MCF 10A (cell line): ENCODE measurements around the gene GTPBP3. TPM values are rescaled to one million over a fixed set of nuclear protein-coding genes. Genes with fewer than 3 reads are reported as not detected.

ENCODE experiments used
- BruUV-seq: library from RNA; stranded (reverse); fragments of 400-500 nt; replicated peaks from 2 replicates; lab custom pipeline; 2021; lab: Mats Ljungman, UMichigan
- CTCF ChIA-PET: fragments of 300-600 bp; sonication (Branson Sonifier 250); formaldehyde crosslinking; extraction: SDS; loops from one replicate; lab custom pipeline; 2021; ENCODE audit warnings: antibody characterized with exemption, inconsistent platforms; lab: Yijun Ruan, JAX
- POLR2A ChIA-PET: fragments of 300-600, 350-650 bp; sonication (Branson Sonifier 250); formaldehyde crosslinking; extraction: SDS; loops from one replicate; lab custom pipeline; 2020; ENCODE audit warnings: antibody characterized with exemption, inconsistent platforms; lab: Yijun Ruan, JAX
- DNase-seq: peaks from one replicate; pipeline ENCODE4 v3.0.0-alpha.2; 2018; ENCODE audit not compliant: unreplicated experiment
- H3K27ac Mint-ChIP-seq: one replicate; pipeline ENCODE4 v1.8.0; 2022; ENCODE audit warnings: mild to moderate bottlenecking, low read depth, mixed read lengths; ENCODE audit not compliant: unreplicated experiment
- H3K27me3 Mint-ChIP-seq: one replicate; pipeline ENCODE4 v1.8.0; 2022; ENCODE audit warnings: mixed read lengths; ENCODE audit not compliant: insufficient read depth, unreplicated experiment
- H3K36me3 Mint-ChIP-seq: one replicate; pipeline ENCODE4 v1.8.0; 2022; ENCODE audit warnings: mild to moderate bottlenecking, moderate library complexity, mixed read lengths; ENCODE audit not compliant: insufficient read depth, unreplicated experiment
- H3K4me1 Mint-ChIP-seq: one replicate; pipeline ENCODE4 v1.8.0; 2022; ENCODE audit warnings: mixed read lengths; ENCODE audit not compliant: insufficient read depth, unreplicated experiment
- H3K4me3 Mint-ChIP-seq: one replicate; pipeline ENCODE4 v1.8.0; 2022; ENCODE audit warnings: mild to moderate bottlenecking, moderate library complexity, mixed read lengths; ENCODE audit not compliant: unreplicated experiment
- H3K9me3 Mint-ChIP-seq: one replicate; pipeline ENCODE4 v1.8.0; 2022; ENCODE audit warnings: mixed read lengths; ENCODE audit not compliant: unreplicated experiment
- CTCF ChIP-seq: fragments of 200-600 bp; IDR thresholded peaks from one replicate; pipeline ENCODE4 v1.8.0; 2022; ENCODE audit warnings: antibody characterized with exemption, mild to moderate bottlenecking; ENCODE audit not compliant: unreplicated experiment
- intact Hi-C: fragments of 100-400 bp; cut with micrococcal nuclease; formaldehyde crosslinking; loops from 2 replicates; pipeline ENCODE4 v1.14.1; 2022
- total RNA-seq: library from RNA; stranded (reverse); gene quantifications from 2 replicates; pipeline ENCODE4 v1.2.3, GENCODE V29; 2022

GTPBP3 gene
- total RNA-seq, 1 experiment from 2014 or later: 27.9 TPM

GRCh38 chr19:17376935-17377600 is 39.7 kb downstream of the GTPBP3 start, which contains the start of gene PLVAP:
Gene PLVAP, minus strand, starts transcription at chr19:17377342. Its CDS starts 54 bp downstream, at chr19:17377288.
- no peak for DNase-seq
- H3K27ac Mint-ChIP-seq: no peak within 1 kb of the TSS
- no peak for TF ChIP-seq CTCF
- no peaks in the 10 kb centered on the region for H3K4me1 Mint-ChIP-seq
- H3K9me3 Mint-ChIP-seq: no peaks in the 10 kb centered on the region
- no TSS peak for BruUV-seq
- POLR2A ChIA-PET: no interaction called here
- no peaks in the 10 kb centered on the region for H3K36me3 Mint-ChIP-seq
- intact Hi-C loops: no loop called here
- no peaks in the 10 kb centered on the region for H3K27me3 Mint-ChIP-seq
- CTCF ChIA-PET: interaction anchor here (0.7 to 1.3 kb wide), 4 partner anchors 14 to 89 kb away, joined by 3 read pairs; no protein-coding TSS in a partner anchor
- no peak within 1 kb of the TSS for H3K4me3 Mint-ChIP-seq

GRCh38 chr19:17378271-17378670 is 40.9 kb downstream of the GTPBP3 start:
- H3K4me1 Mint-ChIP-seq: no peaks in the 10 kb centered on the region
- H3K36me3 Mint-ChIP-seq: no peaks in the 10 kb centered on the region
- ChIA-PET POLR2A (no interaction called here), CTCF (interaction anchor here (0.6 kb wide), 1 partner anchor 1277 kb away, joined by 3 read pairs; no protein-coding TSS in a partner anchor)
- intact Hi-C loops: no loop called here
- no peak overlapping the region for H3K4me3 Mint-ChIP-seq
- no peaks in the 10 kb centered on the region for H3K27me3 Mint-ChIP-seq
- no peaks in the 10 kb centered on the region for H3K9me3 Mint-ChIP-seq
- no peak for TF ChIP-seq CTCF
- no TSS peak for BruUV-seq
- no peak overlapping the region for H3K27ac Mint-ChIP-seq
- DNase-seq: no peak

- no peak for DNase-seq
- Mint-ChIP-seq H3K4me3 (no peak overlapping the region), H3K36me3 (no peaks in the 10 kb centered on the region), H3K4me1 (no peaks in the 10 kb centered on the region), H3K9me3 (no peaks in the 10 kb centered on the region), H3K27me3 (no peaks in the 10 kb centered on the region), H3K27ac (no peak overlapping the region)
- CTCF ChIA-PET: no interaction called here
- no peak for TF ChIP-seq CTCF
- POLR2A ChIA-PET: interaction anchor here (0.6 kb wide), 1 partner anchor 89 kb away, joined by 3 read pairs; no protein-coding TSS in a partner anchor
- no TSS peak for BruUV-seq
- intact Hi-C loops: no loop called here
Observed at GRCh38 chr19:17379221-17379631, 41.9 kb downstream of the GTPBP3 start.

GRCh38 chr19:17380426-17381138 is 43.2 kb downstream of the GTPBP3 start:
- H3K4me1 Mint-ChIP-seq: no peaks in the 10 kb centered on the region
- H3K27me3 Mint-ChIP-seq: no peaks in the 10 kb centered on the region
- no peaks in the 10 kb centered on the region for H3K9me3 Mint-ChIP-seq
- ChIA-PET CTCF (interaction anchor here (0.7 to 1.0 kb wide), 2 partner anchors 137 to 394 kb away, joined by 3 read pairs; no protein-coding TSS in a partner anchor), POLR2A (interaction anchor here (0.6 kb wide), 1 partner anchor 55 kb away, joined by 3 read pairs; no protein-coding TSS in a partner anchor)
- DNase-seq: no peak
- no TSS peak for BruUV-seq
- H3K36me3 Mint-ChIP-seq: no peaks in the 10 kb centered on the region
- no peak overlapping the region for H3K27ac Mint-ChIP-seq
- TF ChIP-seq CTCF: no peak
- intact Hi-C loops: no loop called here
- H3K4me3 Mint-ChIP-seq: no peak overlapping the region
